ENCODE measurements around the gene KCNIP1.

KCNIP1 gene

GRCh38 chr5:170469414-170469813 is 34.4 kb upstream of the KCNIP1 start:
- no peak for TF ChIP-seq CTCF (conservative IDR thresholded peaks at IDR 0.05; ENCODE audit: low read length)
- no peak overlapping the region for H3K4me3 ChIP-seq (ENCODE audit: low read length)
- DNase-seq (ENCODE audit: low read depth), result no peak

- DNase-seq (ENCODE audit: low read depth), result no peak
- no peak for TF ChIP-seq CTCF (conservative IDR thresholded peaks at IDR 0.05; ENCODE audit: low read length)
- H3K4me3 ChIP-seq (ENCODE audit: low read length), result no peak overlapping the region
Measured at GRCh38 chr5:170470275-170470674, 33.5 kb upstream of the KCNIP1 start.

GRCh38 chr5:170470808-170471404 is 32.9 kb upstream of the KCNIP1 start:
- no peak for DNase-seq (ENCODE audit: low read depth)
- TF ChIP-seq CTCF (conservative IDR thresholded peaks at IDR 0.05; ENCODE audit: low read length), result no peak
- no peak overlapping the region for H3K4me3 ChIP-seq (ENCODE audit: low read length)

GRCh38 chr5:170471551-170472178 is 32.2 kb upstream of the KCNIP1 start:
- DNase-seq (ENCODE audit: low read depth), result no peak
- no peak for TF ChIP-seq CTCF (conservative IDR thresholded peaks at IDR 0.05; ENCODE audit: low read length)
- H3K4me3 ChIP-seq (ENCODE audit: low read length), result no peak overlapping the region

GRCh38 chr5:170473642-170474041 is 30.2 kb upstream of the KCNIP1 start:
- H3K4me3 ChIP-seq (ENCODE audit: low read length), result no peak overlapping the region
- DNase-seq (ENCODE audit: low read depth), result no peak
- no peak for TF ChIP-seq CTCF (conservative IDR thresholded peaks at IDR 0.05; ENCODE audit: low read length)

GRCh38 chr5:170474489-170475274 is 29.1 kb upstream of the KCNIP1 start:
- no peak overlapping the region for H3K4me3 ChIP-seq (ENCODE audit: low read length)
- DNase-seq (ENCODE audit: low read depth), result no peak
- no peak for TF ChIP-seq CTCF (conservative IDR thresholded peaks at IDR 0.05; ENCODE audit: low read length)
